Measurements from ENCODE around the gene IP6K2. TPM values are rescaled to one million over a fixed set of nuclear protein-coding genes. Genes with fewer than 3 reads are reported as not detected.
A peak's percentile ranks its signal among the peaks of the same experiment; 100 is the strongest.

The IP6K2 gene
- polyA plus RNA-seq, 2 of the 4 experiments (the other 2 are of a cell fraction): 61.9 to 78.4 TPM

DNA sequence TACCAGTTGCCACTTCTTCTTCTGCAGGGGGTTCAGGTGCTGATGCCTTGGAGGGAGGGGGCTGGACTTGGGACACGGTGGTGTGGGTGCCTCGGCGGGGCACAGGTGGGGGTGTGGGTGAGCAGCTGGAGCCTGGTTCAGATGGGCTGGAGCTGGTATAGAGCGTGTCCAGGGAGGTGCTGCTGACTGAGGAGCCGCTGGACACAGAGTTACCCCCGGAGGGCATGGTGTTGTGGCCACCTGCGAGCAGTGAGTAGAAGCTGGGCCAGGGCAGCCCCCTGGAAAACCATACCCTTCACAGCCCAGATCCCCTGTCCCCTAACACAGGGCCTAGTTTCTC is 35.5 kb downstream of the IP6K2 start:
- POLR2A ChIA-PET: no interaction called here
- ATAC-seq (no peak), DNase-seq (ENCODE audit: low read depth in 1 of 2, low spot score in 1 of 2) (no peak), FAIRE-seq (no peak)
- no peak overlapping the region for H3K4me2 ChIP-seq
- 83% methylated on average over 3 of the region's 7 CpGs for WGBS (ENCODE audit: missing lambda C conversion rate)
- TF ChIP-seq, protein P1, sequence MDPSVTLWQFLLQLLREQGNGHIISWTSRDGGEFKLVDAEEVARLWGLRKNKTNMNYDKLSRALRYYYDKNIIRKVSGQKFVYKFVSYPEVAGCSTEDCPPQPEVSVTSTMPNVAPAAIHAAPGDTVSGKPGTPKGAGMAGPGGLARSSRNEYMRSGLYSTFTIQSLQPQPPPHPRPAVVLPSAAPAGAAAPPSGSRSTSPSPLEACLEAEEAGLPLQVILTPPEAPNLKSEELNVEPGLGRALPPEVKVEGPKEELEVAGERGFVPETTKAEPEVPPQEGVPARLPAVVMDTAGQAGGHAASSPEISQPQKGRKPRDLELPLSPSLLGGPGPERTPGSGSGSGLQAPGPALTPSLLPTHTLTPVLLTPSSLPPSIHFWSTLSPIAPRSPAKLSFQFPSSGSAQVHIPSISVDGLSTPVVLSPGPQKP (IDR thresholded peaks at IDR 0.05; ENCODE audit: low read depth, low read length): no peak
- TF ChIP-seq BHLHE40 (IDR thresholded peaks at IDR 0.05; ENCODE audit: low read depth, low read length): no peak
- no peak for TF ChIP-seq MAZ (IDR thresholded peaks at IDR 0.05; ENCODE audit: borderline replicate concordance, low read depth, low read length)
- TF ChIP-seq HDAC2 (IDR thresholded peaks at IDR 0.05): no peak
- no peak for TF ChIP-seq TFCP2L1 (CRISPR knock-in tag; IDR thresholded peaks at IDR 0.05)
- TF ChIP-seq POLR2A (IDR thresholded peaks at IDR 0.05; ENCODE audit: low read length): no peak
- no peak for TF ChIP-seq KDM5A (IDR thresholded peaks at IDR 0.05)
- TF ChIP-seq, protein P2, sequence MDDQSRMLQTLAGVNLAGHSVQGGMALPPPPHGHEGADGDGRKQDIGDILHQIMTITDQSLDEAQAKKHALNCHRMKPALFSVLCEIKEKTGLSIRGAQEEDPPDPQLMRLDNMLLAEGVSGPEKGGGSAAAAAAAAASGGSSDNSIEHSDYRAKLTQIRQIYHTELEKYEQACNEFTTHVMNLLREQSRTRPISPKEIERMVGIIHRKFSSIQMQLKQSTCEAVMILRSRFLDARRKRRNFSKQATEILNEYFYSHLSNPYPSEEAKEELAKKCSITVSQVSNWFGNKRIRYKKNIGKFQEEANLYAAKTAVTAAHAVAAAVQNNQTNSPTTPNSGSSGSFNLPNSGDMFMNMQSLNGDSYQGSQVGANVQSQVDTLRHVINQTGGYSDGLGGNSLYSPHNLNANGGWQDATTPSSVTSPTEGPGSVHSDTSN (IDR thresholded peaks at IDR 0.05): no peak
- TF ChIP-seq MYC (IDR thresholded peaks at IDR 0.05; ENCODE audit: borderline replicate concordance, low read length): no peak
- no peak for TF ChIP-seq EHMT2 (IDR thresholded peaks at IDR 0.05; ENCODE audit: low read depth)
- TF ChIP-seq FOXS1 (CRISPR knock-in tag; IDR thresholded peaks at IDR 0.05): no peak
- no peak for TF ChIP-seq FOSB (CRISPR knock-in tag; IDR thresholded peaks at IDR 0.05)
- no peak overlapping the region for H3K27ac ChIP-seq
- H3K4me1 ChIP-seq: peaks cover 30% of the 10 kb centered on the region
- CTCF ChIA-PET: no interaction called here
- H3K9me3 ChIP-seq: no peaks in the 10 kb centered on the region
- no peak overlapping the region for H3K4me3 ChIP-seq

DNA sequence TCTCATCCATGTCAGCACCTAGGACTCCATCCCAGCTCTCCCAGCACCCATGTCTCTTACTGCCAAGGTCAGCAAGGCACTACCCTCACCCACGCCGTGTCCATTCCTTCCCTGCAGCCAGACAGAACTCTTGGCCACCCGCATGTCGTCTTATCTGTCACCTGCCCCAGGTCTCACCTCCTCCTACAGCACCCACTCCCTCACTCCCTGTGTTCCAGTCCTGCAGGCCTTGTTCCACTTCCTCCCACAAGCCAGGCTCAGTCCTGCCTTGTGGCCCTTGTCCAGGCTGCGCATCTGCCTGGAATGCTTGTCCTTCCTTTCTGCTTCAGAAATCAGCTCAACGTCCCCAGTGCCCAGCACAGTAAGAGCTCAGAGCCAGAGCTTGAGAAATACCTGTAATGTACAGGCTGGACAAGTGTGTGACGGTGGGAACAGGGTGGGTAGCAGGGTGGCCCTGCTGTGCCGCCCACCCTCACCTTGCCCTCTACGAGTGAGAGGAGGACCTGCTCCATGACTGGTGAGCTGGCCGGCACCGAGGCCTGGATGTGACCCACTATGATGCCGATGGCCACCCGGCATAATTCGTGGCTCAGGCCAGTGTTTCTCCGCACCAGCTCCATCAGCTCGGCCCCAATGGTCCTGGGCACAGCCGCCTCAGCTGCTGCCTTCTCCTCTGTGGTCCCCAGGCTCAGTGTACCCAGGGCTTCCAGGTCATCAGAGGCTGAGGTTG is 36.0 kb downstream of the IP6K2 start:
- CTCF ChIA-PET: interaction anchor here (1.2 kb wide), 1 partner anchor 16 kb away, joined by 4 read pairs; no protein-coding TSS in a partner anchor
- TF ChIP-seq, protein P3, sequence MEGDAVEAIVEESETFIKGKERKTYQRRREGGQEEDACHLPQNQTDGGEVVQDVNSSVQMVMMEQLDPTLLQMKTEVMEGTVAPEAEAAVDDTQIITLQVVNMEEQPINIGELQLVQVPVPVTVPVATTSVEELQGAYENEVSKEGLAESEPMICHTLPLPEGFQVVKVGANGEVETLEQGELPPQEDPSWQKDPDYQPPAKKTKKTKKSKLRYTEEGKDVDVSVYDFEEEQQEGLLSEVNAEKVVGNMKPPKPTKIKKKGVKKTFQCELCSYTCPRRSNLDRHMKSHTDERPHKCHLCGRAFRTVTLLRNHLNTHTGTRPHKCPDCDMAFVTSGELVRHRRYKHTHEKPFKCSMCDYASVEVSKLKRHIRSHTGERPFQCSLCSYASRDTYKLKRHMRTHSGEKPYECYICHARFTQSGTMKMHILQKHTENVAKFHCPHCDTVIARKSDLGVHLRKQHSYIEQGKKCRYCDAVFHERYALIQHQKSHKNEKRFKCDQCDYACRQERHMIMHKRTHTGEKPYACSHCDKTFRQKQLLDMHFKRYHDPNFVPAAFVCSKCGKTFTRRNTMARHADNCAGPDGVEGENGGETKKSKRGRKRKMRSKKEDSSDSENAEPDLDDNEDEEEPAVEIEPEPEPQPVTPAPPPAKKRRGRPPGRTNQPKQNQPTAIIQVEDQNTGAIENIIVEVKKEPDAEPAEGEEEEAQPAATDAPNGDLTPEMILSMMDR (IDR thresholded peaks at IDR 0.05): no peak
- no peak for TF ChIP-seq EHMT2 (IDR thresholded peaks at IDR 0.05; ENCODE audit: low read depth)
- Histone ChIP-seq H3K4me2 (no peak overlapping the region), H3K27ac (peak overlapping the region in 1 of 2 experiments; percentile 59; a peak in 1 of 6 replicates), H3K9me3 (no peaks in the 10 kb centered on the region), H3K4me1 (peaks cover 27% of the 10 kb centered on the region), H3K4me3 (no peak overlapping the region)
- ATAC-seq: no peak
- no peak for DNase-seq (ENCODE audit: low read depth in 1 of 2, low spot score in 1 of 2)
- WGBS (ENCODE audit: missing lambda C conversion rate): 96% methylated on average over 10 of the region's 17 CpGs
- POLR2A ChIA-PET: no interaction called here
- FAIRE-seq: no peak

DNA sequence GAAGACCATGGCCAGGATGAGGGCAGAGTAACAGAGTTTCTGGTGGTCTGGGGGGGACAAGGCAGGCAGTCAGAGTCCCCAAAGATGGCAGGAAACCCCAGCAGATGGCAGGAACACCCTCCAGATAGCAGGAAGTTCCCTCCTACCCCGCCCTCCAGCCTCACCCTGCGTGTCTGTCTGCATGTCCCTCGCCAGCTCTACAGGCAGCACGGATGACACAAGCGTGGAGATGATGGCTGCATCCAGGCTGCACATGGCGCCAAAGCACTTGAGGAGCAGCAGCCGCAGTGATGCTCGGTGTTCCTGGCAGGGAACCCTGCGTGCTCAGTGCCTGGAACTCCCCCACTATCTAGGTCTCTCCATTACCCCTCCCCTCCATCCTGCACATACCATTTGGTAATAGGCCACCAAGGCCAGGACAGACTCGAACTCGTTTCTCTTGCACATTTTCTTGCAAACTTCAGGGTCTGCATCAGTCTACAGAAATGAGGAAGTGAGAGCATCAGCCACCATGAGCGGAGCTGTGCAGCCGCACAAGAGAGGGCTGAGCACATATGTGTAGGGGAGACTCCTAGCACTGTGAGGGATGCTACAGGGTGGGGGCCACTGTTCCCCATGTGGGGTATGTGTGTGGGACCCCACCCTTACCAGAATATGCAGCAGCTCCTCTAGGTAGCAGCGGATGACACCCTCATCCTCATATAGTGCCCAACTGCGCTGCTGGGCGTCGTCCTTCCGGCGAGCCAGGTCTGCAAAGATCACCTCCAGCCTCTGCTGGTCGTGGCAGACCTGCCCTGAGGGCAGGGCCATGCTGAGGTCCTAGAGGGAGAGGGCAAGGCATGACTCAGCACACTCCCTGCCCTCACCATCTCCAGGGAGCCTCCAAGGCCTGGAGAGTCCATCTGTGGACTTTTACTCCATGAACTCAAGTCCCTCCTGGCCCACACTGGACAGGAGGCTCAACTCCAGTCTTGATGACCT is 37.3 kb downstream of the IP6K2 start:
- 93% methylated on average over 15 of the region's 20 CpGs for WGBS (ENCODE audit: missing lambda C conversion rate)
- TF ChIP-seq HOXA7 (CRISPR knock-in tag; IDR thresholded peaks at IDR 0.05): no peak
- TF ChIP-seq RNF2 (IDR thresholded peaks at IDR 0.05; ENCODE audit: borderline replicate concordance, low read depth): no peak
- TF ChIP-seq KDM5A (IDR thresholded peaks at IDR 0.05): no peak
- TF ChIP-seq KDM1A (IDR thresholded peaks at IDR 0.05; ENCODE audit: low read depth): no peak
- TF ChIP-seq, protein P4, sequence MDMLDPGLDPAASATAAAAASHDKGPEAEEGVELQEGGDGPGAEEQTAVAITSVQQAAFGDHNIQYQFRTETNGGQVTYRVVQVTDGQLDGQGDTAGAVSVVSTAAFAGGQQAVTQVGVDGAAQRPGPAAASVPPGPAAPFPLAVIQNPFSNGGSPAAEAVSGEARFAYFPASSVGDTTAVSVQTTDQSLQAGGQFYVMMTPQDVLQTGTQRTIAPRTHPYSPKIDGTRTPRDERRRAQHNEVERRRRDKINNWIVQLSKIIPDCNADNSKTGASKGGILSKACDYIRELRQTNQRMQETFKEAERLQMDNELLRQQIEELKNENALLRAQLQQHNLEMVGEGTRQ (IDR thresholded peaks at IDR 0.05): no peak
- TF ChIP-seq, protein P5, sequence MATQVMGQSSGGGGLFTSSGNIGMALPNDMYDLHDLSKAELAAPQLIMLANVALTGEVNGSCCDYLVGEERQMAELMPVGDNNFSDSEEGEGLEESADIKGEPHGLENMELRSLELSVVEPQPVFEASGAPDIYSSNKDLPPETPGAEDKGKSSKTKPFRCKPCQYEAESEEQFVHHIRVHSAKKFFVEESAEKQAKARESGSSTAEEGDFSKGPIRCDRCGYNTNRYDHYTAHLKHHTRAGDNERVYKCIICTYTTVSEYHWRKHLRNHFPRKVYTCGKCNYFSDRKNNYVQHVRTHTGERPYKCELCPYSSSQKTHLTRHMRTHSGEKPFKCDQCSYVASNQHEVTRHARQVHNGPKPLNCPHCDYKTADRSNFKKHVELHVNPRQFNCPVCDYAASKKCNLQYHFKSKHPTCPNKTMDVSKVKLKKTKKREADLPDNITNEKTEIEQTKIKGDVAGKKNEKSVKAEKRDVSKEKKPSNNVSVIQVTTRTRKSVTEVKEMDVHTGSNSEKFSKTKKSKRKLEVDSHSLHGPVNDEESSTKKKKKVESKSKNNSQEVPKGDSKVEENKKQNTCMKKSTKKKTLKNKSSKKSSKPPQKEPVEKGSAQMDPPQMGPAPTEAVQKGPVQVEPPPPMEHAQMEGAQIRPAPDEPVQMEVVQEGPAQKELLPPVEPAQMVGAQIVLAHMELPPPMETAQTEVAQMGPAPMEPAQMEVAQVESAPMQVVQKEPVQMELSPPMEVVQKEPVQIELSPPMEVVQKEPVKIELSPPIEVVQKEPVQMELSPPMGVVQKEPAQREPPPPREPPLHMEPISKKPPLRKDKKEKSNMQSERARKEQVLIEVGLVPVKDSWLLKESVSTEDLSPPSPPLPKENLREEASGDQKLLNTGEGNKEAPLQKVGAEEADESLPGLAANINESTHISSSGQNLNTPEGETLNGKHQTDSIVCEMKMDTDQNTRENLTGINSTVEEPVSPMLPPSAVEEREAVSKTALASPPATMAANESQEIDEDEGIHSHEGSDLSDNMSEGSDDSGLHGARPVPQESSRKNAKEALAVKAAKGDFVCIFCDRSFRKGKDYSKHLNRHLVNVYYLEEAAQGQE (IDR thresholded peaks at IDR 0.05): no peak
- no peak for TF ChIP-seq ESRRA (IDR thresholded peaks at IDR 0.05; ENCODE audit: borderline replicate concordance, low read length)
- TF ChIP-seq RAD21 (conservative IDR thresholded peaks at IDR 0.05 in 1 of 2, IDR thresholded peaks at IDR 0.05 in 1 of 2): no peak
- no peak for TF ChIP-seq POLR2A (IDR thresholded peaks at IDR 0.05; ENCODE audit: low read length)

More for the DNA sequence above, 37.3 kb downstream of the IP6K2 start:
- Histone ChIP-seq H3K9me3 (no peaks in the 10 kb centered on the region), H3K4me3 (no peak overlapping the region), H3K4me1 (peaks cover 24% of the 10 kb centered on the region), H3K4me2 (peak overlapping the region; percentile 21; the same call in 1 of the 3 replicates), H3K27ac (peak overlapping the region; percentile 42 to 59; a peak in 4 of 6 replicates)
- ChIA-PET POLR2A (no interaction called here), CTCF (interaction anchor here (1.2 to 1.3 kb wide), 2 partner anchors 15 to 16 kb away, joined by 4 read pairs; no protein-coding TSS in a partner anchor)
- ATAC-seq (peak; percentile 31 to 35; a peak in 1 of 6 replicates), DNase-seq (ENCODE audit: low read depth in 1 of 2, low spot score in 1 of 2) (no peak), FAIRE-seq (no peak)
